Upper lobe of right lung (tissue), 1 donor: Measurements from ENCODE around the gene APOBEC3F. TPM values are rescaled to one million over a fixed set of nuclear protein-coding genes. Genes with fewer than 3 reads are reported as not detected.
"Not testable (repeated sequence)": the region's sequence is repeated elsewhere in the genome, so short reads cannot be mapped to it uniquely, and the experiment has no call there.

Experiments
- ATAC-seq: fragments of 200-7000 bp; cut with Tn5 transposase; one replicate; pipeline ENCODE4 v1.9.1; 2020; ENCODE audit warnings: mild to moderate bottlenecking, moderate library complexity
- DNase-seq: peaks from one replicate; pipeline ENCODE4 v3.0.0-alpha.2; 2020
- H3K27ac ChIP-seq: fragments of 200-600 bp; one replicate; pipeline ENCODE4 v1.8.0; 2022
- H3K27me3 ChIP-seq: fragments of 200-600 bp; one replicate; pipeline ENCODE4 v1.8.0; 2022; ENCODE audit warnings: mild to moderate bottlenecking
- H3K36me3 ChIP-seq: fragments of 200-600 bp; one replicate; pipeline ENCODE4 v1.8.0; 2022
- H3K4me1 ChIP-seq: fragments of 200-600 bp; one replicate; pipeline ENCODE4 v1.8.0; 2022
- H3K4me3 ChIP-seq: fragments of 200-600 bp; one replicate; pipeline ENCODE4 v1.8.0; 2022; ENCODE audit warnings: mild to moderate bottlenecking
- H3K9me3 ChIP-seq: fragments of 200-600 bp; one replicate; pipeline ENCODE4 v1.8.0; 2022
- CTCF ChIP-seq: fragments of 200-600 bp; IDR thresholded peaks from one replicate; pipeline ENCODE4 v1.8.0; 2022; ENCODE audit warnings: antibody characterized with exemption
- intact Hi-C: fragments of 100-400 bp; cut with DNase I; formaldehyde crosslinking; loops from one replicate; pipeline ENCODE4 v1.11.0; 2022
- total RNA-seq: library from RNA; stranded (reverse); fragmentation: NEBNext Ultra II Directional; extraction: Animal tissue kit (Norgen Biotek cat#: 25700); gene quantifications from one replicate; pipeline ENCODE4 v1.2.1, GENCODE V29; 2021
- donor health status: DM: no; HTN: yes; CAD: no; lungs with severe emphysema.

Gene APOBEC3F
- total RNA-seq, 1 donor from 2014 or later, result 9.0 TPM

- H3K9me3 ChIP-seq, DNase-seq, H3K27me3 ChIP-seq, H3K27ac ChIP-seq, ATAC-seq, H3K4me1 ChIP-seq, intact Hi-C loops, H3K4me3 ChIP-seq, H3K36me3 ChIP-seq: not testable (repeated sequence)
Measured at GRCh38 chr22:39066442-39067276, 26.0 kb downstream of the APOBEC3F start.

GRCh38 chr22:39068033-39068785 is 27.5 kb downstream of the APOBEC3F start:
- Histone ChIP-seq H3K4me1 (no peaks in the 10 kb centered on the region), H3K9me3 (no peaks in the 10 kb centered on the region), H3K27me3 (no peaks in the 10 kb centered on the region), H3K27ac (no peak overlapping the region), H3K36me3 (no peaks in the 10 kb centered on the region), H3K4me3 (no peak overlapping the region)
- no peak for TF ChIP-seq CTCF
- intact Hi-C loops, result no loop called here
- no peak for DNase-seq
- no peak for ATAC-seq

- Histone ChIP-seq H3K27me3 (no peaks in the 10 kb centered on the region), H3K4me3 (no peak overlapping the region), H3K9me3 (no peaks in the 10 kb centered on the region), H3K4me1 (no peaks in the 10 kb centered on the region), H3K27ac (no peak overlapping the region), H3K36me3 (no peaks in the 10 kb centered on the region)
- ATAC-seq (no peak), DNase-seq (no peak)
- no peak for TF ChIP-seq CTCF
- intact Hi-C loops, result no loop called here
Measured at GRCh38 chr22:39070186-39070585, 29.5 kb downstream of the APOBEC3F start.

GRCh38 chr22:39072581-39072981 is 31.9 kb downstream of the APOBEC3F start:
- H3K4me1 ChIP-seq, H3K36me3 ChIP-seq, intact Hi-C loops, H3K27ac ChIP-seq, DNase-seq, H3K27me3 ChIP-seq, H3K4me3 ChIP-seq, ATAC-seq, H3K9me3 ChIP-seq: not testable (repeated sequence)

- no peaks in the 10 kb centered on the region for H3K9me3 ChIP-seq
- intact Hi-C loops, result no loop called here
- H3K36me3 ChIP-seq, result no peaks in the 10 kb centered on the region
- H3K27ac ChIP-seq, result no peak overlapping the region
- no peaks in the 10 kb centered on the region for H3K27me3 ChIP-seq
- ATAC-seq, result no peak
- no peak overlapping the region for H3K4me3 ChIP-seq
- DNase-seq, result no peak
- no peak for TF ChIP-seq CTCF
- peaks cover 11% of the 10 kb centered on the region for H3K4me1 ChIP-seq
Measured at GRCh38 chr22:39073981-39074380, 33.3 kb downstream of the APOBEC3F start.

GRCh38 chr22:39076155-39077025 is 35.7 kb downstream of the APOBEC3F start:
- ATAC-seq, intact Hi-C loops, DNase-seq, H3K36me3 ChIP-seq, H3K27me3 ChIP-seq, H3K9me3 ChIP-seq: not testable (repeated sequence)
- Histone ChIP-seq H3K27ac (peak overlapping the region; percentile 24), H3K4me3 (peak overlapping the region; percentile 58), H3K4me1 (peaks cover 11% of the 10 kb centered on the region)

GRCh38 chr22:39077026-39077840 is 36.6 kb downstream of the APOBEC3F start, which contains the start of gene APOBEC3G:
Gene APOBEC3G, plus strand, starts transcription at chr22:39077275. Its CDS starts 87 bp downstream, at chr22:39077362.
- H3K27ac ChIP-seq, result peak within 1 kb of the TSS; percentile 80

GRCh38 chr22:39077912-39078311 is 37.2 kb downstream of the APOBEC3F start:
- DNase-seq, ATAC-seq, H3K9me3 ChIP-seq, H3K27me3 ChIP-seq, intact Hi-C loops, H3K36me3 ChIP-seq: not testable (repeated sequence)
- Histone ChIP-seq H3K4me1 (peaks cover 11% of the 10 kb centered on the region), H3K4me3 (peak overlapping the region; percentile 58), H3K27ac (peak overlapping the region; percentile 80)

More at GRCh38 chr22:39077026-39077840, 36.6 kb downstream of the APOBEC3F start, which contains the start of gene APOBEC3G:
- H3K27me3 ChIP-seq, H3K36me3 ChIP-seq, intact Hi-C loops, H3K9me3 ChIP-seq: not testable (repeated sequence)
- Histone ChIP-seq H3K4me1 (peaks cover 11% of the 10 kb centered on the region), H3K4me3 (peak within 1 kb of the TSS; percentile 58)
- DNase-seq (peak; percentile 76), ATAC-seq (peak; percentile 92)
